A673 (cell line): ENCODE measurements around the gene KRTAP5-7. TPM values are rescaled to one million over a fixed set of nuclear protein-coding genes. Genes with fewer than 3 reads are reported as not detected.
A peak's percentile ranks its signal among the peaks of the same experiment; 100 is the strongest.
"Not testable (repeated sequence)": the region's sequence is repeated elsewhere in the genome, so short reads cannot be mapped to it uniquely, and the experiment has no call there.

Experiments used
- Bru-seq: library from RNA; stranded (reverse); fragments of 400-500 nt; gene quantifications from one replicate; lab custom pipeline; 2021; lab: Mats Ljungman, UMichigan
- BruChase-seq, 2 experiments: library from RNA; stranded (reverse); fragments of 400-500 nt; gene quantifications; one replicate each; lab custom pipeline; 2021; lab: Mats Ljungman, UMichigan
- BruUV-seq: library from RNA; stranded (reverse); fragments of 400-500 nt; replicated peaks from 2 replicates; lab custom pipeline; 2021; lab: Mats Ljungman, UMichigan
- CTCF ChIA-PET: fragments of 300-600 bp; sonication (Branson Sonifier 250); formaldehyde crosslinking; loops from one replicate; lab custom pipeline; 2022; ENCODE audit warnings: antibody characterized with exemption; lab: Charles Lee
- POLR2A ChIA-PET: fragments of 300-600 bp; sonication (Branson Sonifier 250); formaldehyde crosslinking; loops from one replicate; lab custom pipeline; 2022; ENCODE audit warnings: antibody characterized with exemption; ENCODE audit not compliant: low non-redundant PET; lab: Charles Lee
- DNase-seq: peaks from one replicate; pipeline ENCODE4 v3.0.0-alpha.2; 2015; ENCODE audit warnings: low spot score
- H3K27ac ChIP-seq: fragments of 200-600 bp; sonication (generic); 2 replicates; pipeline ENCODE4 v1.5.1; 2016; ENCODE audit warnings: mixed run types, low read depth, mild to moderate bottlenecking, mixed read lengths, antibody characterized with exemption, low read length; ENCODE audit not compliant: poor library complexity, severe bottlenecking
- H3K27me3 ChIP-seq: fragments of 200-600 bp; sonication (generic); replicated peaks from 2 replicates; pipeline ENCODE4 v1.6.1; 2017; ENCODE audit warnings: mixed run types, low read depth, mild to moderate bottlenecking, mixed read lengths, antibody characterized with exemption, low read length; ENCODE audit not compliant: insufficient read depth, poor library complexity
- H3K36me3 ChIP-seq: fragments of 200-600 bp; sonication (generic); 2 replicates; pipeline ENCODE4 v1.6.1; 2016; ENCODE audit warnings: mixed run types, mild to moderate bottlenecking, mixed read lengths, antibody characterized with exemption, low read length; ENCODE audit not compliant: insufficient read depth, poor library complexity, severe bottlenecking
- H3K4me1 ChIP-seq: fragments of 200-600 bp; sonication (generic); 2 replicates; pipeline ENCODE4 v1.6.1; 2017; ENCODE audit warnings: mixed run types, mild to moderate bottlenecking, mixed read lengths, antibody characterized with exemption, low read length; ENCODE audit not compliant: insufficient read depth, poor library complexity, severe bottlenecking
- H3K4me3 ChIP-seq: fragments of 200-600 bp; sonication (generic); 2 replicates; pipeline ENCODE4 v1.5.1; 2016; ENCODE audit warnings: low read depth, mixed run types, mild to moderate bottlenecking, mixed read lengths, low read length; ENCODE audit not compliant: poor library complexity, severe bottlenecking
- H3K9me3 ChIP-seq: fragments of 200-600 bp; sonication (generic); 2 replicates; pipeline ENCODE4 v1.6.1; 2016; ENCODE audit warnings: mixed run types, low read depth, mild to moderate bottlenecking, mixed read lengths, antibody characterized with exemption, low read length; ENCODE audit not compliant: poor library complexity, severe bottlenecking
- CTCF ChIP-seq: fragments of 300-800, 200-600 bp; sonication (generic); conservative IDR thresholded peaks from 2 replicates; pipeline ENCODE4 v1.5.1; 2017; ENCODE audit warnings: low read depth, mild to moderate bottlenecking, antibody characterized with exemption, low read length, moderate library complexity, mixed read lengths
- EZH2 ChIP-seq: fragments of 200-600 bp; sonication (generic); IDR thresholded peaks from 2 replicates; pipeline ENCODE4 v1.6.1; 2017; ENCODE audit warnings: borderline replicate concordance, low read depth, mild to moderate bottlenecking, mixed read lengths, antibody characterized with exemption, low read length; ENCODE audit not compliant: poor library complexity, severe bottlenecking
- intact Hi-C: fragments of 100-400 bp; cut with micrococcal nuclease; formaldehyde crosslinking; loops from one replicate; pipeline ENCODE4 v1.10.0; 2022; ENCODE audit not compliant: unreplicated experiment
- long read RNA-seq: library from polyadenylated mRNA; stranded (forward); transcript quantifications from one replicate; pipeline ENCODE4 v2.0.0, GENCODE V29; 2022
- total RNA-seq: library from RNA; stranded (reverse); gene quantifications from 2 replicates; pipeline ENCODE4 v1.2.3, GENCODE V29; 2021

Gene KRTAP5-7
- total RNA-seq (not detected in 2 replicates), Bru-seq, nascent RNA (percentile 21 among the genes with signal in this experiment), BruChase-seq, experiment 1, labeled RNA remaining after a 2-hour chase (percentile 21 among the genes with signal in this experiment), BruChase-seq, experiment 2, labeled RNA remaining after a 6-hour chase (not detected)
- long read RNA-seq, result 0 reads

DNA sequence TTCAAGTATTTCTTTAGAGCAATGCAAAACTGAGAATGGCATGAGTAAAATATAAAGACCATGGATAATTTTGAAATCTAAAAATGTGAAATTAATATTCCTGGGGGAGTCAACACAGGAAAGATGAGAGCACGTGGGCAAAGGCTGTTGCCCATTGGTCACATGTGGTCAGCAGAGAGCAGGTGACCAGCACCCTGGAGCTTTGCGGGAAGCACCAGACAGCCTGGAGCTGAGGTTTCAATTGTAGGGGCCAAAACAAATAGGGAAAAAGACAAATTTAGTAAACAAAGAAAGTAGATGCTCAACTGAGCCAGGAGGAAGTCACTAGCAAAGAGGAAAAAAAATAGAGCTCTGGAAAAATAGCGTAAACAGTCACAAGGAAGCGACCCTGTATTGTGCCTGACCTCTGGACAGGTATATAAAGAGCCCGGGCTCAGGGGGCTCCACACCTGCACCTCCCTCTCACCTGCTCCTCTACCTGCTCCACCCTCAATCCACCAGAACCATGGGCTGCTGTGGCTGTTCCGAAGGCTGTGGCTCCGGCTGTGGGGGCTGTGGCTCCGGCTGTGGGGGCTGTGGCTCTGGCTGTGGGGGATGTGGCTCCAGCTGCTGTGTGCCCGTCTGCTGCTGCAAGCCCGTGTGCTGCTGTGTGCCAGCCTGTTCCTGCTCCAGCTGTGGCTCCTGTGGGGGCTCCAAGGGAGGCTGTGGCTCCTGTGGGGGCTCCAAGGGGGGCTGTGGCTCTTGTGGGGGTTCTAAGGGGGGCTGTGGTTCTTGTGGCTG is at the start of gene KRTAP5-7:
Gene KRTAP5-7 (plus strand): TSS at position 472 of the 780 bp plus-strand sequence. CDS start 34 bp downstream, at position 506.
- H3K27me3 ChIP-seq, POLR2A ChIA-PET, H3K4me1 ChIP-seq, H3K36me3 ChIP-seq, DNase-seq, CTCF ChIA-PET, H3K9me3 ChIP-seq, intact Hi-C loops, H3K27ac ChIP-seq, BruUV-seq, H3K4me3 ChIP-seq: not testable (repeated sequence)

DNA sequence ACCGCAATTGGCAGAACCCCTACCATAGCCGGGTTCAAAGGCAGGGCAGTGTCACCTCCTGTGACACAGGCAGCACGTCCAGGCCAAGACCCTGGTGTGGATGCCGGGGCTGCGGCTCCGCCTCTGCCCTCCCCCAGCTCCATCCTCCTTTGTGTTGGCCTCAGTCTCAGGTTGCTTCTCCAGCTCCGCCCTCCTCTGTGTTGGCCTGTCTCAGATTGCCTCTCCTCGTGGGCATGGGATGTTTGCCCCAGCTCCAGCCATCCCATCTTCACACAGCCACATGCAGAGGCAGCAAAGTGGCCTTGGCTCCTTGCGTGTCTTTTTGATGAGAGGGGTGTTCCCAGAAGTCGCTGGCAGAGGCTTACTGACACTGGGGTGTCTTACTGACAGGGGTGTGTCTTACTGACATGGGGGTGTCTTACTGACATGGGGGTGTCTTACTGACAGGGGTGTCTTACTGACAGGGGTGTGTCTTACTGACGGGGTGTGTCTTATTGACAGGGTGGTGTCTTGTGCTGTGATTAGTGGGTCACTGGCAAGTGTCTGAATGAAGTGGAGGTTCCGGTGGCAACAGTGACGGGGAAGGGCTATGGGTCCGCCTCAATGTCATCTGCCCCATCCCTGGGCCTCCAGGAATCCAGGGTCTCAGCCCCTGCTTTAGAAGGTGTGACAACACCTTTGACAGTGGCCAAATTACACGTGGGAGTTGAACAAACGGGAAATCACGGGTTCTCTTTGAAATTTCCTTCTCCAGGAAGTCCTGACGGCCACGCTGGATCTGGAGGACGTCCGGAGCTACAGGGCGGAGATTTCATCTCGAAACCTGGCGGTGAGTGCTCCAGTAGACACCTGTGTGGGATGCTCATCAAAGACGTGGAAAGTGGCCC is 49.2 kb upstream of the KRTAP5-7 start:
- no peaks in the 10 kb centered on the region for H3K27me3 ChIP-seq
- H3K36me3 ChIP-seq, result peaks cover 6% of the 10 kb centered on the region
- H3K4me3 ChIP-seq, result no peak overlapping the region
- no peak overlapping the region for H3K27ac ChIP-seq
- ChIA-PET CTCF (no interaction called here), POLR2A (no interaction called here)
- TF ChIP-seq EZH2, result no peak
- no peak for TF ChIP-seq CTCF
- no peaks in the 10 kb centered on the region for H3K9me3 ChIP-seq
- no peak for DNase-seq
- BruUV-seq, result no TSS peak
- intact Hi-C loops, result no loop called here
- H3K4me1 ChIP-seq, result no peaks in the 10 kb centered on the region

DNA sequence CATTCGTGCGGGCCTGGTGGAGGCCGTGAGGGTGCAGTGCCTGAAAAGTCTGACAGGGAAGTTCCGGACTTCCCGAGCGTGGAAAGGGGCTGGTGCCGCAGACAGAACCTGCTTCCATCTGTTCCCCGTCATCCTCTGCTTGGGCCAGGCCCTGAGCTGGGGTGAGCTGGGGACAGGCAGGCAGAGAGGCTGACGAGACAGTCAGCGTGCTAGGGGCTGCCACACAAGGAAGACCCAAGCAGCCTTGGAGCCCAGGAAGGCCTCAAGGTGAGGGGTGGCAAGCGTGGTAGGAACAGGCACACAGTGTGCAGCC is 48.6 kb upstream of the KRTAP5-7 start:
- TF ChIP-seq CTCF, result no peak
- no peak for TF ChIP-seq EZH2
- Histone ChIP-seq H3K27ac (no peak overlapping the region), H3K27me3 (no peaks in the 10 kb centered on the region), H3K4me1 (no peaks in the 10 kb centered on the region), H3K9me3 (no peaks in the 10 kb centered on the region), H3K36me3 (peaks cover 12% of the 10 kb centered on the region), H3K4me3 (no peak overlapping the region)
- intact Hi-C loops, result no loop called here
- DNase-seq, result no peak
- ChIA-PET POLR2A (no interaction called here), CTCF (interaction anchor here (0.7 kb wide), 1 partner anchor 144 kb away, joined by 4 read pairs; no protein-coding TSS in a partner anchor)
- BruUV-seq, result no TSS peak
